ENCODE data around the gene C10orf62.

C10orf62 gene

DNA sequence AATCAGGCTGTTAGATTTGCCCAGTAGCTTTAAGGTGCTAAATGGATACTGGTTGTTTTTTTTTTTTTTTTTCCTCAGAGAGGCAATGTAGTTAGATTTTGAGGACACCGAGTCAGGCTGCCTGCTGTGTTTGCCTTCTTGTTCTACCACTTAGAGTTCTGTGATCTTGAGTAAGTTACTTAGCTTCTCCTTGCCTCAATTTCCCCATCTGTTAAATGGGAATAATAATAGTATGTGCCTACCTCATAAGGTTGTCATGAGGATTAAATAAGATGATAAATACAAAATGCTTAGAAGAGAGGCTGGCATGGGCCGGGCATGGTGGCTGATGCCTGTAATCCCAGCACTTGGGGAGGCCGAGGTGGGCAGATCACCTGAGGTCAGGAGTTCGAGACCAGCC, 29.2 kb downstream of the C10orf62 start:
- no peak overlapping the region for H3K27ac ChIP-seq
- CTCF ChIA-PET = interaction anchor here (0.6 kb wide), 2 partner anchors 121 to 187 kb away, joined by 3 read pairs; no protein-coding TSS in a partner anchor
- TF ChIP-seq, protein P1, sequence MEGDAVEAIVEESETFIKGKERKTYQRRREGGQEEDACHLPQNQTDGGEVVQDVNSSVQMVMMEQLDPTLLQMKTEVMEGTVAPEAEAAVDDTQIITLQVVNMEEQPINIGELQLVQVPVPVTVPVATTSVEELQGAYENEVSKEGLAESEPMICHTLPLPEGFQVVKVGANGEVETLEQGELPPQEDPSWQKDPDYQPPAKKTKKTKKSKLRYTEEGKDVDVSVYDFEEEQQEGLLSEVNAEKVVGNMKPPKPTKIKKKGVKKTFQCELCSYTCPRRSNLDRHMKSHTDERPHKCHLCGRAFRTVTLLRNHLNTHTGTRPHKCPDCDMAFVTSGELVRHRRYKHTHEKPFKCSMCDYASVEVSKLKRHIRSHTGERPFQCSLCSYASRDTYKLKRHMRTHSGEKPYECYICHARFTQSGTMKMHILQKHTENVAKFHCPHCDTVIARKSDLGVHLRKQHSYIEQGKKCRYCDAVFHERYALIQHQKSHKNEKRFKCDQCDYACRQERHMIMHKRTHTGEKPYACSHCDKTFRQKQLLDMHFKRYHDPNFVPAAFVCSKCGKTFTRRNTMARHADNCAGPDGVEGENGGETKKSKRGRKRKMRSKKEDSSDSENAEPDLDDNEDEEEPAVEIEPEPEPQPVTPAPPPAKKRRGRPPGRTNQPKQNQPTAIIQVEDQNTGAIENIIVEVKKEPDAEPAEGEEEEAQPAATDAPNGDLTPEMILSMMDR (conservative IDR thresholded peaks at IDR 0.05; ENCODE audit: low read depth) = no peak
- POLR2A ChIA-PET (ENCODE audit: low non-redundant PET) = no interaction called here
- DNase-seq (ENCODE audit: low spot score) = no peak

DNA sequence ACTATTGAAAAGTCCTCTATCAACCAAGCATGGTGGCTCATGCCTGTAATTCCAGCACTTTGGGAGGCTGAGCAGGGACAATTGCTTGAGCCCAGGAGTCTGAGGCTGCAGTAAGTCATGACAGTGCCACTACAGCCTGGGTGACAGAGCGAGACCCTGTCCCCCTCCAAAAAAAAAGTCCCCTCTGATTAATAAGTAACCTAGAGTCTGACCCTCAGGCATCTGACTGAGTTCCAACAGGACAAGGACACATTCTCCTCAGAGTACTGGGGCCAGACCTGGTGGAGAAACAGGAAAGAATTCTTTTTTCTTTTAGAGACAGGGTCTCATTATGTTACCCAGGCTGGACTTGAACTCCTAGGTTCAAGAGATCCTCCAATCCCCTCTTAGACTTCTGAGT, 33.8 kb downstream of the C10orf62 start:
- H3K27ac ChIP-seq = no peak overlapping the region
- ChIA-PET POLR2A (ENCODE audit: low non-redundant PET) (no interaction called here), CTCF (interaction anchor here (0.8 kb wide), 2 partner anchors 10 to 12 kb away, joined by 3 read pairs; no protein-coding TSS in a partner anchor)
- DNase-seq (ENCODE audit: low spot score) = no peak
- TF ChIP-seq, protein P1 (conservative IDR thresholded peaks at IDR 0.05; ENCODE audit: low read depth) = no peak

DNA sequence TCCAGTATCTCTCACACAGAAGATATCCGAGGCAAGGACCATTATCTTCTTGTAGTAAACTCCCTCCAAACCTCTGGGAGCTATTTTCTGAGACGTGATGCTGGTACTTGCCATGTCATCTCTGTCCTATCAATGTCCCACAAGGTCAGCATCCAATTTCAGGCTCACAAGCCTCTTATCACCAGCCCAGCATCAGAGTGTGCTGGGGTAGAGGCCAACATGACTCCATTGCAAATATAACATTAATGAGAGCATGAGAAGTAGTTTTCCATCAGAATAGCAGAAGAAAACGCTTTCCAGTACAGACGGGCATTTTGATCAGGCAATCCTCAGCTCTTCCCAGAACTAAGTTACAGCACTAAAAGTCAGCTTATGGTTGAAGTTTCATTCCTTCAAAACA, 38.2 kb downstream of the C10orf62 start:
- CTCF ChIA-PET = interaction anchor here (0.7 kb wide), 2 partner anchors 15 to 30 kb away, joined by 3 read pairs; no protein-coding TSS in a partner anchor
- POLR2A ChIA-PET (ENCODE audit: low non-redundant PET) = no interaction called here

DNA sequence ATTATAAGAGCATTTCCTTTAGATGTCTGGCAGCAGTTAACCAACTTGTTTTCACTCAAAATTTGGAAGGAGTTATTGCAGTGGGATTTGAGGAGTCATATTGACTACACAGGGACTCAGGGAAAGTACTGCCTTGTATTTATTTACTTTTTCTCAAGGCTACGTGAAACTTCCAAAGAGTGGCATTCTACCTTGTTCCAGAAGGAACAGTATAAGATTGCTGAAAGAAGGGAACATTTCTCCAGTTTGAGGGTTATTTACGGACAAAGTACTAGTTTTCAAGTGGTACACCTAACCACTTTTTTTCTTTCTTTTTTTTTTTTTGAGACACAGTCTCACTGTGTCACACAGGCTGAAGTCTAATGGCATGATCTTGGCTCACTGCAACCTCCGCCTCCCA, 38.7 kb downstream of the C10orf62 start:
- ChIA-PET POLR2A (ENCODE audit: low non-redundant PET) (interaction anchor here (0.7 kb wide), 1 partner anchor 17 kb away, joined by 3 read pairs; no protein-coding TSS in a partner anchor), CTCF (interaction anchor here (1.0 kb wide), 1 partner anchor 12 kb away, joined by 4 read pairs; the partner anchor contains the start of gene PI4K2A)
- H3K27ac ChIP-seq = no peak overlapping the region
- TF ChIP-seq, protein P1 (conservative IDR thresholded peaks at IDR 0.05; ENCODE audit: low read depth) = no peak
- DNase-seq (ENCODE audit: low spot score) = no peak

More for the DNA sequence above, 38.2 kb downstream of the C10orf62 start:
- no peak overlapping the region for H3K27ac ChIP-seq
- TF ChIP-seq, protein P1 (conservative IDR thresholded peaks at IDR 0.05; ENCODE audit: low read depth) = no peak
- no peak for DNase-seq (ENCODE audit: low spot score)

DNA sequence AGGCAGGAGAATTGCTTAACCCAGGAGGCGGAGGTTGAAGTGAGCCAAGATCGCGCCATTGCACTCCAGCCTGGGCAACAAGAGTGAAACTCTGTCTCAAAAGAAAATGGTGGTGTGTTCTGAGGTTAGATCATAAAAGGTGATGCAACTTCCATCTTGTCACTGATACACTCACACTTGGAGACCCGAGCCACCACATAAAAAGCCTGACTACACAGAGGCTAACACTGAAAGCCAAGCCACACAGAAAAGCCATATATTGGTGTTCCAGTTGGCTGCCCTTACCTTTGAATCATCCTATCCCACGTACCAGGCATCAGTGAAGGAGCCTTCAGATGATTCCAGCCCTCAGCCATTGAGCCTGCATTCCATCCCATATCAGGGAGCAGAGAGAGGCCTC, 39.8 kb downstream of the C10orf62 start:
- ChIA-PET CTCF (interaction anchor here (1.0 kb wide), 1 partner anchor 11 kb away, joined by 4 read pairs; the partner anchor contains the start of gene PI4K2A), POLR2A (ENCODE audit: low non-redundant PET) (no interaction called here)
- DNase-seq (ENCODE audit: low spot score) = no peak
- TF ChIP-seq, protein P1 (conservative IDR thresholded peaks at IDR 0.05; ENCODE audit: low read depth) = no peak
- H3K27ac ChIP-seq = no peak overlapping the region

DNA sequence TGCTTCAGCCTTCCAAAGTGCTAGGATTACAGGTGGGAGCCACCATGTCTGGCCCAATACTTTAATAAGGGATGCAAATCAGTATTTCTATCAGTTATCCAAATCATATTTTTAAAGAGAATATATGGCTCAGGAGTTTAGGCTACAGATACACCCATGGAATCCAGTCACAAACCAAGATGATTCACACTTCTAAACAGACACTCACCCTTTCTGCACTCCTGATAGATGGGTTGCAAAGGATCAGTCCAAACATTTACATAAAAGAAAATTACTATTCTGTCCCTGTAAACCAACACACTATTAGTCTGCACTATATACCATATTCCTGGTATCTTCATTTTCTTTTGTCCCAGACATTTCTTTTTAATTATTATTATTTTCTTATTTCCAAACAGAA, 41.6 kb downstream of the C10orf62 start:
- CTCF ChIA-PET = interaction anchor here (0.7 kb wide), 1 partner anchor 60 kb away, joined by 3 read pairs; no protein-coding TSS in a partner anchor
- DNase-seq (ENCODE audit: low spot score) = no peak
- POLR2A ChIA-PET (ENCODE audit: low non-redundant PET) = no interaction called here
- no peak overlapping the region for H3K27ac ChIP-seq
- TF ChIP-seq, protein P1 (conservative IDR thresholded peaks at IDR 0.05; ENCODE audit: low read depth) = no peak

Measured in RWPE1 (cell line).